Neuron (in vitro differentiated cells): ENCODE measurements around the gene SLC37A3.

Experiments
- H2AFZ ChIP-seq: one replicate; pipeline ENCODE4 v1.6.1; 2013; ENCODE audit warnings: low read depth, mild to moderate bottlenecking, inconsistent platforms, low read length, moderate library complexity
- H3K27me3 ChIP-seq: one replicate; pipeline ENCODE4 v1.6.1; 2013; ENCODE audit warnings: low read length; ENCODE audit not compliant: insufficient read depth
- H3K36me3 ChIP-seq: one replicate; pipeline ENCODE4 v1.6.1; 2013; ENCODE audit warnings: low read length; ENCODE audit not compliant: insufficient read depth
- H3K4me1 ChIP-seq: one replicate; pipeline ENCODE4 v1.6.1; 2013; ENCODE audit warnings: low read length; ENCODE audit not compliant: insufficient read depth
- H3K4me3 ChIP-seq: 2 replicates; pipeline ENCODE4 v1.5.1; 2013; ENCODE audit warnings: mild to moderate bottlenecking, low read length, moderate library complexity
- H3K9me3 ChIP-seq: one replicate; pipeline ENCODE4 v1.6.1; 2013; ENCODE audit warnings: low read length

The SLC37A3 gene, protein sequence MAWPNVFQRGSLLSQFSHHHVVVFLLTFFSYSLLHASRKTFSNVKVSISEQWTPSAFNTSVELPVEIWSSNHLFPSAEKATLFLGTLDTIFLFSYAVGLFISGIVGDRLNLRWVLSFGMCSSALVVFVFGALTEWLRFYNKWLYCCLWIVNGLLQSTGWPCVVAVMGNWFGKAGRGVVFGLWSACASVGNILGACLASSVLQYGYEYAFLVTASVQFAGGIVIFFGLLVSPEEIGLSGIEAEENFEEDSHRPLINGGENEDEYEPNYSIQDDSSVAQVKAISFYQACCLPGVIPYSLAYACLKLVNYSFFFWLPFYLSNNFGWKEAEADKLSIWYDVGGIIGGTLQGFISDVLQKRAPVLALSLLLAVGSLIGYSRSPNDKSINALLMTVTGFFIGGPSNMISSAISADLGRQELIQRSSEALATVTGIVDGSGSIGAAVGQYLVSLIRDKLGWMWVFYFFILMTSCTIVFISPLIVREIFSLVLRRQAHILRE

DNA sequence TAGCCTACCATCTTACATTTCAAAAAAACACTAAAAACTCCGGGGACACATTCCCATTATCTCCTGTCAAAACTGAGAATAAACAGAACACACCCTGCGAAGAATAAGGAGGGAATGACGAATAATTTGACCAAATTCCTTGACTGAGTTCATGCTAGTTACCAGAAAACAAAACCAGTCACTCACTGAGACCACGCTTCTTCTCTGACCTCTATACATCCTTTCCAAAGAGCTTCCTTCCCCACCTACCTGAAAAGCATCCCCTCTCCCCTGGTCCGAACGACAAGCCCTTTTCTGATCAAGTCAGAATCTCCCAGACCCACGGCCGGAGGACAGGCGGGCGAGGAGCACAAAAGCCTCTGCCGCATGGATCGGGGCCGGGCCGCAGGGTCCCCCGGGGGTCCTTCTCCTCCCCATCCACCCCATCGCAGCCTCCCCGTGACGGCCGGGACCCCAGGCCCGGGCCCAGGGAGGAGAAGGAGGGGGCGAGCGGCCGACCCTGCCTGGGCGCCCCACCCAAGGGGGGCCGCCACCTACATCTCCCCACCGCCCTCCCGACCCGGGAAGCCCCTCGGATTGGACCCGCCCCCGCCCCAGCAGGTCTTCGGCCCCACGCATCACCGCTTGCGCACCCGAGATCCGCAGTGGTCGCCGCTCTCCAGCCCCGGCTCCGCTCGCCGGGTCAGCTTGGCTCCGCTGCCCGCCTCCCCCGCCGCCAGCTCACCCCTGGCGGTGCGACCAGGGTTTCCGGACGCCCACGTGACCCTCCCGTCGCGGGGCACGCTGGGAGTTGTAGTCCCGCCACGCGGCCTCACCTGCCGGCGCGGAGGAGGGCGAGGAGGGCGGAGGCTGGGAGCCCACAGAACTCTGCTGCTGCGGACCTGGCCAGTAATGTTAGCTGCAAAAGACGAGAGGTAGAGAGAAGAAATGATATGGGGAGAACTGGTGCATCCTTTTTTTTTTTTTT, at the start of gene SLC37A3:
SLC37A3 (minus strand) TSS at position 747 of the 967 bp plus-strand sequence. CDS start 16,004 bp downstream, outside the sequence.
- H3K4me3 ChIP-seq, result peak within 1 kb of the TSS; percentile 82
- H3K9me3 ChIP-seq, result no peaks in the 10 kb centered on the region
- H3K4me1 ChIP-seq, result peaks cover 2% of the 10 kb centered on the region
- H2AFZ ChIP-seq, result peak within 1 kb of the TSS; percentile 90
- no peaks in the 10 kb centered on the region for H3K36me3 ChIP-seq
- H3K27me3 ChIP-seq, result peaks cover 3% of the 10 kb centered on the region

DNA sequence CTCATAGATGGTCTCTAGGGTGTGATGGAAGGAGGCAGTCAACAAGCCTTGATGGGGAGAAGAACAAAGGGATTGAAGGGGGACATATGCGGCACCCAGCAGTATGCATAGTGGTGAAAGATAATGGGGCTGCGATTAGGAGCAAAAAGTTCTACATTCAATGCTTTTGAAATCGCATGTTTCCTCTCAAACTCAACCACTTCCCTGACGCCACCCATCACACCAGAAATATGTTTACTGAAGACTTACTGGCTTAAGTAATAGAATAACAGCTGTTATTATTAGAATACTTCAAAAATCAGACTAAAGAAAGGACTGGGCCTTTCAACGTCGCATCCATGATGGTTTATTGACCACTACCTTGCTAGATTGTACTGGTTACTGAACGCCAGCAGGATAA, 49.5 kb upstream of the SLC37A3 start:
- Histone ChIP-seq H3K36me3 (no peaks in the 10 kb centered on the region), H3K9me3 (peaks cover 2% of the 10 kb centered on the region), H2AFZ (no peak overlapping the region), H3K4me3 (no peak overlapping the region), H3K4me1 (no peaks in the 10 kb centered on the region), H3K27me3 (no peaks in the 10 kb centered on the region)

GRCh38 chr7:140446467-140446866, 48.1 kb upstream of the SLC37A3 start:
- H3K4me3 ChIP-seq, result no peak overlapping the region
- H3K36me3 ChIP-seq, result no peaks in the 10 kb centered on the region
- H3K4me1 ChIP-seq, result no peaks in the 10 kb centered on the region
- H3K9me3 ChIP-seq, result peaks cover 2% of the 10 kb centered on the region
- H2AFZ ChIP-seq, result no peak overlapping the region
- no peaks in the 10 kb centered on the region for H3K27me3 ChIP-seq

GRCh38 chr7:140441519-140441918, 43.2 kb upstream of the SLC37A3 start:
- no peaks in the 10 kb centered on the region for H3K36me3 ChIP-seq
- no peak overlapping the region for H2AFZ ChIP-seq
- no peaks in the 10 kb centered on the region for H3K27me3 ChIP-seq
- no peaks in the 10 kb centered on the region for H3K4me1 ChIP-seq
- no peak overlapping the region for H3K4me3 ChIP-seq
- H3K9me3 ChIP-seq, result peaks cover 1% of the 10 kb centered on the region

GRCh38 chr7:140440593-140440992, 42.3 kb upstream of the SLC37A3 start:
- Histone ChIP-seq H3K9me3 (no peaks in the 10 kb centered on the region), H3K36me3 (no peaks in the 10 kb centered on the region), H3K4me1 (no peaks in the 10 kb centered on the region), H3K27me3 (no peaks in the 10 kb centered on the region), H3K4me3 (no peak overlapping the region), H2AFZ (no peak overlapping the region)

DNA sequence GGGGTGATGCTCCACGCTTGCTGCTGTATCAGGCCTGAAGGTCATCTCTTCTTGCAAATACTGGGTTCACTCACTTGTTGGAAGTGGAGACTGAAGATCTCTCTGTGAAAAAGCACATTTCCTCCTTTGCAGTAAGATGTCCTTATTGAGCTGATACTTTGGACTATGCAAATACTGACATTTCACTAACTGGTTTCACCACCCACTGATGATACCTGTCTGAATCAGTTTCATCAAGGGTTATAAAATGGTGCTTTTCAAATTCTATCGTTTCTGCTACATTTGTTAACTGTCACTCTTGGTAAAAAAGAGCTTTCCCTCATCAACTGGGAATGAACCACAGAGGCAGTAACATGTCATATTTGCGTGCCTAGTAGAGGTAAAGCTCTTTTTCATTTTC, 41.0 kb upstream of the SLC37A3 start:
- H3K4me3 ChIP-seq, result no peak overlapping the region
- H3K36me3 ChIP-seq, result no peaks in the 10 kb centered on the region
- H3K27me3 ChIP-seq, result no peaks in the 10 kb centered on the region
- H2AFZ ChIP-seq, result no peak overlapping the region
- no peaks in the 10 kb centered on the region for H3K4me1 ChIP-seq
- H3K9me3 ChIP-seq, result peaks cover 2% of the 10 kb centered on the region

GRCh38 chr7:140435252-140435895, 37.0 kb upstream of the SLC37A3 start:
- H3K9me3 ChIP-seq, result peaks cover 4% of the 10 kb centered on the region
- no peaks in the 10 kb centered on the region for H3K27me3 ChIP-seq
- no peak overlapping the region for H3K4me3 ChIP-seq
- no peaks in the 10 kb centered on the region for H3K4me1 ChIP-seq
- no peak overlapping the region for H2AFZ ChIP-seq
- H3K36me3 ChIP-seq, result no peaks in the 10 kb centered on the region

GRCh38 chr7:140433396-140433795, 35.1 kb upstream of the SLC37A3 start:
- H3K9me3 ChIP-seq, result peaks cover 4% of the 10 kb centered on the region
- H3K4me3 ChIP-seq, result no peak overlapping the region
- no peaks in the 10 kb centered on the region for H3K36me3 ChIP-seq
- H3K27me3 ChIP-seq, result no peaks in the 10 kb centered on the region
- no peak overlapping the region for H2AFZ ChIP-seq
- H3K4me1 ChIP-seq, result no peaks in the 10 kb centered on the region

DNA sequence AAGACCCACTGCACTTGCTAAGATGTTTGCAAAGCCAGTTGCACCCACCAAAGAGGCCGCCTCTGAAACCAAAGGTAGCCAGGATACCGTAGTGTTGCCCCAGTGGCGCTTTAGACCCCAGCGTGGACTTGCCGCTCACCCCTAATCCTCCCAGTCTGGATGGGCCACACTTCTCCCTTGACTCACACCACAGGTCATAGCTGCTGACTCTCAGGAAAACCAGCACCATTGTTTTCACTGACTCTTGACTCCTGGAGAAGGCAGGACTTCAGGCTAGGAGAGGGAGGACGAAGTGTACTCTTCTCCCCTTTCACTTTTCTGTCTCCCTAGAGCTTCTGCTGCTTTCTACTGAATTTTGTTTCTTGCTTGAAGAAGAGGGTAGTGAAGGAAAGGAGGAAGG, 27.8 kb upstream of the SLC37A3 start:
- no peaks in the 10 kb centered on the region for H3K4me1 ChIP-seq
- no peaks in the 10 kb centered on the region for H3K36me3 ChIP-seq
- H3K27me3 ChIP-seq, result no peaks in the 10 kb centered on the region
- no peak overlapping the region for H3K4me3 ChIP-seq
- no peak overlapping the region for H2AFZ ChIP-seq
- peaks cover 3% of the 10 kb centered on the region for H3K9me3 ChIP-seq

- H3K9me3 ChIP-seq, result peaks cover 2% of the 10 kb centered on the region
Measured at GRCh38 chr7:140425718-140426117, 27.4 kb upstream of the SLC37A3 start.

DNA sequence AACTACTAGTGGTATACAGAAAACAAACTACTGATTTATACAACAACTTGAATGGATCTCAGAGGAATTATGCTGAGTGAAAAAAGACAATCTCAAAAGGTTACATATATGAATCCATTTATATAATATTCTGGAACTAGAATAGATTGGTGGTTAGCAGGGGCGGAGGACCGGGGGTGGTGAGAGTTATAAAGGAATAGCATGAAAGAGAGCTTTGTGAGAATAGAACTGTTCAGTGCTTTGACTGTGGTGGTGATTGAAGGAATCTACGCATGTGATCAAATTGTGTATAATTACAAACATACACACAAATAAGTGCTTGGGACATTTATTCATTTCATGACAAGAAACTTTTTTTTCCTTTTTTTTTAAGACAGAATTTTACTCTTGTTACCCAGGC, 25.2 kb upstream of the SLC37A3 start:
- Histone ChIP-seq H3K9me3 (no peaks in the 10 kb centered on the region), H3K4me1 (no peaks in the 10 kb centered on the region), H3K27me3 (no peaks in the 10 kb centered on the region), H3K4me3 (no peak overlapping the region), H3K36me3 (no peaks in the 10 kb centered on the region), H2AFZ (no peak overlapping the region)

More at GRCh38 chr7:140425718-140426117, 27.4 kb upstream of the SLC37A3 start:
- Histone ChIP-seq H3K36me3 (no peaks in the 10 kb centered on the region), H3K4me1 (no peaks in the 10 kb centered on the region), H2AFZ (no peak overlapping the region), H3K4me3 (no peak overlapping the region), H3K27me3 (no peaks in the 10 kb centered on the region)

- Histone ChIP-seq H3K4me3 (no peak overlapping the region), H3K4me1 (no peaks in the 10 kb centered on the region), H2AFZ (no peak overlapping the region), H3K36me3 (no peaks in the 10 kb centered on the region), H3K27me3 (no peaks in the 10 kb centered on the region), H3K9me3 (no peaks in the 10 kb centered on the region)
Measured at GRCh38 chr7:140421521-140421920, 23.2 kb upstream of the SLC37A3 start.
